RWPE2 (cell line): ENCODE measurements around the gene RNGTT.

ENCODE experiments used
- ATAC-seq: fragments of 200-7000 bp; cut with Tn5 transposase; 3 replicates; pipeline ENCODE4 v1.9.1; 2021; ENCODE audit warnings: low read depth
- DNase-seq: peaks from one replicate; pipeline ENCODE4 v3.0.0-alpha.2; 2020; ENCODE audit warnings: low spot score
- H3K27ac ChIP-seq: fragments of 450-650 bp; 2 replicates; pipeline ENCODE4 v1.5.1; 2017; ENCODE audit warnings: mild to moderate bottlenecking; ENCODE audit not compliant: poor library complexity, severe bottlenecking
- H3K27me3 ChIP-seq: fragments of 250-450 bp; sonication (Bioruptor Pico); 2 replicates; pipeline ENCODE4 v1.5.1; 2021; ENCODE audit warnings: mild to moderate bottlenecking, moderate library complexity; ENCODE audit not compliant: insufficient read depth, poor library complexity, severe bottlenecking
- H3K36me3 ChIP-seq: fragments of 250-450 bp; sonication (Bioruptor Pico); 2 replicates; pipeline ENCODE4 v1.5.1; 2020; ENCODE audit warnings: low read depth, mild to moderate bottlenecking, moderate library complexity
- H3K4me1 ChIP-seq: fragments of 250-450 bp; sonication (Bioruptor Pico); 2 replicates; pipeline ENCODE4 v1.5.1; 2021; ENCODE audit warnings: mild to moderate bottlenecking, moderate library complexity; ENCODE audit not compliant: insufficient read depth, poor library complexity, severe bottlenecking
- H3K4me3 ChIP-seq: fragments of 250-450 bp; sonication (Bioruptor Pico); 2 replicates; pipeline ENCODE4 v1.5.1; 2021; ENCODE audit warnings: mild to moderate bottlenecking, moderate library complexity; ENCODE audit not compliant: severe bottlenecking
- H3K9me3 ChIP-seq: fragments of 250-450 bp; sonication (Bioruptor Pico); 2 replicates; pipeline ENCODE4 v1.5.1; 2021; ENCODE audit warnings: mild to moderate bottlenecking, moderate library complexity; ENCODE audit not compliant: severe bottlenecking
- CTCF ChIP-seq: fragments of 450-650 bp; IDR thresholded peaks from one replicate; pipeline ENCODE4 v1.5.1; 2017; ENCODE audit warnings: mild to moderate bottlenecking, moderate library complexity; ENCODE audit not compliant: poor library complexity, severe bottlenecking

The RNGTT gene

DNA sequence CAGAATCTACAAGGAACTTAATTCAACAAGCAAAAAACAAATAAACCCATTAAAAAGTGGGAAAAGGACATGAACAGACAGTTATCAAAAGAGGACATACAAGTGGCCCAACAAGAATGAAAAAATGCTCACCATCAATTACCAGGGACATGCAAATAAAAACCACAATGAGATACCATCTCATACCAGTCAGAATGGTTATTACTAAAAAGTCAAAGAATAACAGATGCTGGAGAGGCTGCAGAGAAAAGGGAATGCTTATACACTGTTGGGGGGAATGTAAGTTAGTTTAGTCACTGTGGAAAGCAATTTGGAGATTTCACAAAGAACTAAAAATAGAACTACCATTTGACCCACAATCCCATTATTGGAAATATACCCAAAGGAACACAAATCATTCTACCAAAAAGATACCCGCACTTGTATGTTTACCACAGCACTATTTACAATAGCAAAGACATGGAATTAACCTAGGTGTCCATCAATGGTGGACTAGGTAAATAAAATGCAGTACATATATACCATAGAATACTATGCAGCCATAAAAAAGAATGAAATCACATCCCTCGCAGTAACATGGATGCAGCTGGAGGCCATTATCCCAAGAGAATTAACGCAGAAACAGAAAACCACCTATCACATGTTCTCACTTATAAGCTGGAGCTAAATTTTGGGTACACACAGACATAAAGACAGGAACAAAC, 48.4 kb downstream of the RNGTT start:
- Histone ChIP-seq H3K4me3 (no peak overlapping the region), H3K27ac (no peak overlapping the region), H3K36me3 (0 out of 2 replicates have a peak, but pooled peaks cover 4% of the 10 kb centered on the region), H3K4me1 (no peaks in the 10 kb centered on the region), H3K9me3 (no peaks in the 10 kb centered on the region), H3K27me3 (no peaks in the 10 kb centered on the region)
- DNase-seq, result no peak
- ATAC-seq, result no peak
- no peak for TF ChIP-seq CTCF

DNA sequence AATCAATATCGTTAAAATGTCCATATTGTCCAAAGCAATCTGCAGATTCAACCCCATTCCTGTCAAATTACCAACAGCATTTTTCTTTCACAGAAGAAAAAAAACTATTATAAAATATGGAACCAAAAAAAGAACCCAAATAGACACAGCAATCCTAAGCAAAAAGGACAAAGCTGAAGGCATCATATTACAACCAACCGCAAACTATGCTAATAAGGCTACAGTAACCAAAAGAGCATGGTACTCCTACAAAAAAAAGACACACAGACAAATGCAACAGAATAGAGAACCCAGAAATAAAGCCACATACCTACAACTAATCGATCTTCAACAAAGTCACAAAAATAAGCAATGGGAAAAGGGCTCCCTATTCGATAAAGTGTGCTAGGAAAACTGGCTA, 49.2 kb downstream of the RNGTT start:
- TF ChIP-seq CTCF, result no peak
- Histone ChIP-seq H3K27me3 (no peaks in the 10 kb centered on the region), H3K4me1 (no peaks in the 10 kb centered on the region), H3K36me3 (0 out of 2 replicates have a peak, but pooled peaks cover 4% of the 10 kb centered on the region), H3K27ac (no peak overlapping the region), H3K9me3 (no peaks in the 10 kb centered on the region), H3K4me3 (no peak overlapping the region)
- ATAC-seq (no peak), DNase-seq (no peak)

DNA sequence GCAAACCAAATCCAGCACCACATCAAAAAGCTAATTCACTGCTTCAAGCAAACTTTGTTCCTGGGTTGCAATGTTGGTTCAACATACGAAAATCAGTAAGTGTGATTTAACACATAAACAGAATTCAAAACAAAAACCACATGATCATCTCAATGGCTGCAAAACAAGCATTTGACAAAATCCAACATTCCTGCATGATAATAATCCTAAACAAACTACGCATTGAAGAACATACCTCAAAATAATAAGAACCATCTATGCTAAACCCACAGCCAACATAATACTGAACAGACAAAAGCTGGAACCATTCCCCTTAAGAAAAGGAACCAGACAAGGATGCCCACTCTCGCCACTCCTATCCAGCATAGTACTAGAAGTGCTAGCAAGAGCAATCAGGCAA, 49.9 kb downstream of the RNGTT start:
- 0 out of 2 replicates have a peak, but pooled peaks cover 4% of the 10 kb centered on the region for H3K36me3 ChIP-seq
- H3K9me3 ChIP-seq, result no peaks in the 10 kb centered on the region
- no peak overlapping the region for H3K27ac ChIP-seq
- no peaks in the 10 kb centered on the region for H3K27me3 ChIP-seq
- H3K4me1 ChIP-seq, result no peaks in the 10 kb centered on the region
- H3K4me3 ChIP-seq, result no peak overlapping the region
- ATAC-seq (no peak), DNase-seq (no peak)
- TF ChIP-seq CTCF, result no peak

- Histone ChIP-seq H3K4me3 (no peak overlapping the region), H3K9me3 (no peaks in the 10 kb centered on the region), H3K27me3 (no peaks in the 10 kb centered on the region), H3K4me1 (no peaks in the 10 kb centered on the region), H3K36me3 (no peaks in the 10 kb centered on the region; the same call in 1 of the 2 replicates), H3K27ac (no peak overlapping the region)
- TF ChIP-seq CTCF, result no peak
- DNase-seq, result no peak
- no peak for ATAC-seq
Observed at GRCh38 chr6:88910922-88911778, 52.3 kb downstream of the RNGTT start.
